H9 (cell line): ENCODE results near the gene ZBP1. TPM values are rescaled to one million over a fixed set of nuclear protein-coding genes. Genes with fewer than 3 reads are reported as not detected.

Source experiments
- DNase-seq: peaks from one replicate; pipeline ENCODE4 v3.0.0-alpha.2; 2017
- H2AFZ ChIP-seq: one replicate; pipeline ENCODE4 v1.6.1; 2013; ENCODE audit warnings: mild to moderate bottlenecking, low read length, control low read depth, moderate library complexity
- H2AK5ac ChIP-seq: 2 replicates; pipeline ENCODE4 v1.6.1; 2013; ENCODE audit warnings: low read length, control low read depth, mixed read lengths; ENCODE audit not compliant: insufficient read length
- H2BK120ac ChIP-seq: one replicate; pipeline ENCODE4 v1.6.1; 2013; ENCODE audit warnings: low read depth, mild to moderate bottlenecking, low read length, control low read depth, inconsistent platforms; ENCODE audit not compliant: poor library complexity, severe bottlenecking
- H2BK12ac ChIP-seq: 2 replicates; pipeline ENCODE4 v1.6.1; 2013; ENCODE audit warnings: low read length, control low read depth, mixed read lengths, low read depth; ENCODE audit not compliant: insufficient read length
- H2BK15ac ChIP-seq: 2 replicates; pipeline ENCODE4 v1.6.1; 2013; ENCODE audit warnings: low read depth, low read length, control low read depth
- H2BK20ac ChIP-seq: one replicate; pipeline ENCODE4 v1.6.1; 2013; ENCODE audit warnings: low read depth, mild to moderate bottlenecking, low read length, control low read depth, inconsistent platforms; ENCODE audit not compliant: poor library complexity, severe bottlenecking
- H2BK5ac ChIP-seq: 2 replicates; pipeline ENCODE4 v1.6.1; 2013; ENCODE audit warnings: low read length, control low read depth, mixed read lengths; ENCODE audit not compliant: insufficient read length
- H3K14ac ChIP-seq: 2 replicates; pipeline ENCODE4 v1.6.1; 2013; ENCODE audit warnings: low read length, control low read depth; ENCODE audit not compliant: insufficient read depth
- H3K18ac ChIP-seq: 2 replicates; pipeline ENCODE4 v1.6.1; 2013; ENCODE audit warnings: low read depth, mild to moderate bottlenecking, mixed read lengths, low read length, control low read depth; ENCODE audit not compliant: insufficient read length
- H3K23ac ChIP-seq: 2 replicates; pipeline ENCODE4 v1.6.1; 2013; ENCODE audit warnings: low read length, control low read depth, mixed read lengths, low read depth; ENCODE audit not compliant: insufficient read length
- H3K23me2 ChIP-seq: 2 replicates; pipeline ENCODE4 v1.6.1; 2013; ENCODE audit warnings: low read depth, mild to moderate bottlenecking, mixed read lengths, low read length, control low read depth; ENCODE audit not compliant: insufficient read length, poor library complexity, severe bottlenecking
- H3K27ac ChIP-seq: 2 replicates; pipeline ENCODE4 v1.5.1; 2013; ENCODE audit warnings: low read length, control low read depth, mixed read lengths, low read depth; ENCODE audit not compliant: insufficient read length
- H3K27me3 ChIP-seq: 2 replicates; pipeline ENCODE4 v1.6.1; 2013; ENCODE audit warnings: low read length, control low read depth, inconsistent platforms; ENCODE audit not compliant: insufficient read depth
- H3K4ac ChIP-seq: 2 replicates; pipeline ENCODE4 v1.6.1; 2013; ENCODE audit warnings: low read depth, mild to moderate bottlenecking, control low read depth, inconsistent platforms, low read length, moderate library complexity
- H3K4me1 ChIP-seq: 2 replicates; pipeline ENCODE4 v1.6.1; 2013; ENCODE audit warnings: low read length, control low read depth, inconsistent platforms; ENCODE audit not compliant: insufficient read depth
- H3K4me2 ChIP-seq: 2 replicates; pipeline ENCODE4 v1.6.1; 2013; ENCODE audit warnings: low read length, control low read depth, mixed read lengths; ENCODE audit not compliant: insufficient read length, insufficient read depth
- H3K56ac ChIP-seq: 2 replicates; pipeline ENCODE4 v1.6.1; 2013; ENCODE audit warnings: low read depth, mild to moderate bottlenecking, mixed read lengths, low read length, control low read depth; ENCODE audit not compliant: insufficient read length
- H3K79me1 ChIP-seq: 2 replicates; pipeline ENCODE4 v1.6.1; 2013; ENCODE audit warnings: low read depth, mild to moderate bottlenecking, moderate library complexity, low read length, control low read depth, inconsistent platforms; ENCODE audit not compliant: insufficient read depth, poor library complexity, severe bottlenecking
- H3K79me2 ChIP-seq: 2 replicates; pipeline ENCODE4 v1.6.1; 2013; ENCODE audit warnings: low read length, control low read depth, inconsistent platforms; ENCODE audit not compliant: insufficient read depth
- H3K9ac ChIP-seq: 2 replicates; pipeline ENCODE4 v1.6.1; 2013; ENCODE audit warnings: low read length, control low read depth, mixed read lengths; ENCODE audit not compliant: insufficient read length; ENCODE audit errors: extremely low read depth
- H3K9me3 ChIP-seq: one replicate; pipeline ENCODE4 v1.6.1; 2013; ENCODE audit warnings: low read depth, low read length, inconsistent platforms; ENCODE audit not compliant: control insufficient read depth
- H3T11ph ChIP-seq: one replicate; pipeline ENCODE4 v1.6.1; 2013; ENCODE audit warnings: mild to moderate bottlenecking, low read length, control low read depth, inconsistent platforms
- H4K20me1 ChIP-seq: one replicate; pipeline ENCODE4 v1.6.1; 2013; ENCODE audit not compliant: control insufficient read depth, insufficient read length, insufficient read depth
- H4K5ac ChIP-seq: 2 replicates; pipeline ENCODE4 v1.6.1; 2013; ENCODE audit warnings: low read depth, mild to moderate bottlenecking, mixed read lengths, low read length, control low read depth; ENCODE audit not compliant: insufficient read length
- H4K8ac ChIP-seq: replicated peaks from 2 replicates; pipeline ENCODE4 v1.6.1; 2013; ENCODE audit warnings: low read length, control low read depth, mixed read lengths, low read depth; ENCODE audit not compliant: insufficient read length
- H4K91ac ChIP-seq: 2 replicates; pipeline ENCODE4 v1.6.1; 2013; ENCODE audit warnings: low read depth, mild to moderate bottlenecking, moderate library complexity, mixed read lengths, low read length, control low read depth; ENCODE audit not compliant: insufficient read length
- H3K27ac Mint-ChIP-seq, 3 experiments: 2 replicates in 2 of 3; 3 replicates in 1 of 3; pipeline ENCODE4 v1.8.0; 2020 to 2021; ENCODE audit warnings: mixed read lengths in 3 of 3, mild to moderate bottlenecking in 1 of 3, moderate library complexity in 1 of 3
- H3K27me3 Mint-ChIP-seq: 2 replicates; pipeline ENCODE4 v1.8.0; 2021; ENCODE audit warnings: low read depth, mild to moderate bottlenecking, moderate library complexity, mixed read lengths
- H3K36me3 Mint-ChIP-seq, 3 experiments: 2 replicates in 2 of 3; 3 replicates in 1 of 3; pipeline ENCODE4 v1.8.0; 2020 to 2021; ENCODE audit warnings: low read depth in 3 of 3, mixed read lengths in 3 of 3; ENCODE audit not compliant: insufficient read depth in 1 of 3
- H3K4me1 Mint-ChIP-seq, 2 experiments: 2 replicates each; pipeline ENCODE4 v1.8.0; 2020; ENCODE audit warnings: mixed read lengths in 2 of 2
- H3K4me3 Mint-ChIP-seq, 2 experiments: 2 replicates in 1 of 2; 3 replicates in 1 of 2; pipeline ENCODE4 v1.8.0; 2020 to 2021; ENCODE audit warnings: mild to moderate bottlenecking in 2 of 2, mixed read lengths in 2 of 2, moderate library complexity in 1 of 2
- H3K9me3 Mint-ChIP-seq, 2 experiments: 2 replicates in 1 of 2; 3 replicates in 1 of 2; pipeline ENCODE4 v1.8.0; 2020; ENCODE audit warnings: mild to moderate bottlenecking in 2 of 2, mixed read lengths in 2 of 2, moderate library complexity in 1 of 2
- CTCF ChIP-seq: fragments of 200-600 bp; sonication (generic); conservative IDR thresholded peaks from 3 replicates; pipeline ENCODE4 v1.8.0; 2021; ENCODE audit warnings: antibody characterized with exemption, mild to moderate bottlenecking
- WGBS: extraction: QIAGEN DNeasy Blood & Tissue Kit; methylation state at CpG from one replicate; pipeline ENCODE4 v1.1.7; 2013; ENCODE audit warnings: missing lambda C conversion rate, low lambda C conversion rate, mixed read lengths; ENCODE audit not compliant: insufficient read length; ENCODE audit errors: extremely low coverage; 5-methylcytosine and 5-hydroxymethylcytosine counted together
- total RNA-seq: library from RNA; stranded (reverse); gene quantifications from 2 replicates; pipeline ENCODE4 v1.2.1, GENCODE V29; 2021

The ZBP1 gene
- total RNA-seq, 1 experiment from 2014 or later, result not detected

- no peaks in the 10 kb centered on the region for H3K79me2 ChIP-seq
- H4K20me1 ChIP-seq, result no peaks in the 10 kb centered on the region
These were observed 12.1 kb upstream of the ZBP1 start for GRCh38 chr20:57632286-57632685.

More at GRCh38 chr20:57632286-57632685, 12.1 kb upstream of the ZBP1 start:
- H4K8ac ChIP-seq, result no peak overlapping the region
- no peak overlapping the region for H3K27ac ChIP-seq
- no peak overlapping the region for H4K91ac ChIP-seq
- Mint-ChIP-seq H3K27me3 (peaks cover 18% of the 10 kb centered on the region), H3K4me3 (no peak overlapping the region), H3K9me3 (peaks cover 7% of the 10 kb centered on the region in 2 experiments; a peak in 3 of 5 replicates), H3K4me1 (no peaks in the 10 kb centered on the region), H3K36me3 (peaks cover 0 to 2% (median 0%) of the 10 kb centered on the region in 3 experiments; a peak in 1 of 7 replicates), H3K27ac (no peak overlapping the region)
- no peaks in the 10 kb centered on the region for H3K23me2 ChIP-seq
- no peaks in the 10 kb centered on the region for H3K79me1 ChIP-seq
- no peak overlapping the region for H2BK20ac ChIP-seq
- no peaks in the 10 kb centered on the region for H3K27me3 ChIP-seq
- no peak overlapping the region for H3K23ac ChIP-seq
- no peak overlapping the region for H3K4ac ChIP-seq
- H3K9ac ChIP-seq, result no peak overlapping the region
- H3K4me1 ChIP-seq, result no peaks in the 10 kb centered on the region
- H2BK120ac ChIP-seq, result no peak overlapping the region
- H2BK15ac ChIP-seq, result no peak overlapping the region
- H2BK5ac ChIP-seq, result no peak overlapping the region
- no peak overlapping the region for H4K5ac ChIP-seq
- WGBS, result no CpG with 5 or more reads among the region's 2 CpGs
- no peaks in the 10 kb centered on the region for H3K9me3 ChIP-seq
- H2BK12ac ChIP-seq, result no peak overlapping the region
- H3T11ph ChIP-seq, result no peak overlapping the region
- no peak overlapping the region for H3K18ac ChIP-seq
- no peak for TF ChIP-seq CTCF
- no peak overlapping the region for H2AFZ ChIP-seq
- no peak for DNase-seq
- no peak overlapping the region for H3K4me2 ChIP-seq
- no peak overlapping the region for H3K56ac ChIP-seq
- no peak overlapping the region for H3K14ac ChIP-seq
- H2AK5ac ChIP-seq, result no peak overlapping the region
